ENCODE results near the gene SLAMF1. TPM values are rescaled to one million over a fixed set of nuclear protein-coding genes. Genes with fewer than 3 reads are reported as not detected.
A peak's percentile ranks its signal among the peaks of the same experiment; 100 is the strongest.
"Not testable (repeated sequence)": the region's sequence is repeated elsewhere in the genome, so short reads cannot be mapped to it uniquely, and the experiment has no call there.

The SLAMF1 gene
- polyA plus RNA-seq, 1 donor from 2014 or later = 17.2 TPM

- Mint-ChIP-seq H3K4me1 (peaks cover 0 to 4% (median 3%) of the 10 kb centered on the region in 3 donors), H3K4me3 (peak overlapping the region in 1 of 4 donors; percentile 74), H3K27me3 (no peaks in the 10 kb centered on the region), H3K9me3 (peaks cover 1 to 5% (median 4%) of the 10 kb centered on the region in 3 donors), H3K27ac (no peak overlapping the region), H3K36me3 (peaks cover 2% of the 10 kb centered on the region)
These were observed 56.4 kb downstream of the SLAMF1 start for GRCh38 chr1:160590488-160590887.

GRCh38 chr1:160588468-160588867 is 58.4 kb downstream of the SLAMF1 start:
- no peaks in the 10 kb centered on the region for H3K27me3 Mint-ChIP-seq
- H3K4me1 Mint-ChIP-seq = peaks cover 0 to 4% (median 3%) of the 10 kb centered on the region in 3 donors
- no peak overlapping the region for H3K27ac Mint-ChIP-seq
- no peak overlapping the region for H3K4me3 Mint-ChIP-seq
- peaks cover 0 to 5% (median 1%) of the 10 kb centered on the region in 3 donors for H3K9me3 Mint-ChIP-seq
- peaks cover 2% of the 10 kb centered on the region for H3K36me3 Mint-ChIP-seq

- Mint-ChIP-seq H3K36me3 (no peaks in the 10 kb centered on the region), H3K9me3 (no peaks in the 10 kb centered on the region), H3K27ac (no peak overlapping the region), H3K4me1 (peaks cover under 1 to 13% (median 7%) of the 10 kb centered on the region in 3 donors), H3K4me3 (no peak overlapping the region), H3K27me3 (no peaks in the 10 kb centered on the region)
These were observed 62.1 kb downstream of the SLAMF1 start for GRCh38 chr1:160584784-160585183.

GRCh38 chr1:160582976-160583375 is 63.9 kb downstream of the SLAMF1 start:
- peaks cover 14 to 21% (median 17%) of the 10 kb centered on the region in 3 donors for H3K4me1 Mint-ChIP-seq
- H3K4me3 Mint-ChIP-seq, H3K36me3 Mint-ChIP-seq, H3K9me3 Mint-ChIP-seq, H3K27me3 Mint-ChIP-seq, H3K27ac Mint-ChIP-seq: not testable (repeated sequence)

GRCh38 chr1:160581961-160582360 is 64.9 kb downstream of the SLAMF1 start:
- Mint-ChIP-seq H3K4me3 (no peak overlapping the region), H3K27me3 (no peaks in the 10 kb centered on the region), H3K27ac (no peak overlapping the region), H3K9me3 (no peaks in the 10 kb centered on the region), H3K4me1 (peaks cover 14 to 29% (median 25%) of the 10 kb centered on the region in 3 donors), H3K36me3 (no peaks in the 10 kb centered on the region)

GRCh38 chr1:160580221-160580812 is 66.5 kb downstream of the SLAMF1 start:
- no peaks in the 10 kb centered on the region for H3K36me3 Mint-ChIP-seq
- peak overlapping the region in 1 of 4 donors; percentile 29 for H3K4me3 Mint-ChIP-seq
- H3K27me3 Mint-ChIP-seq = no peaks in the 10 kb centered on the region
- peaks cover 20 to 44% (median 36%) of the 10 kb centered on the region in 3 donors for H3K4me1 Mint-ChIP-seq
- H3K27ac Mint-ChIP-seq = peak overlapping the region in 1 of 3 donors; percentile 23
- no peaks in the 10 kb centered on the region for H3K9me3 Mint-ChIP-seq

- Mint-ChIP-seq H3K9me3 (no peaks in the 10 kb centered on the region), H3K27me3 (no peaks in the 10 kb centered on the region), H3K36me3 (no peaks in the 10 kb centered on the region), H3K4me3 (peak within 1 kb of the TSS; percentile 91 to 95 (median 92)), H3K4me1 (peaks cover 26 to 54% (median 47%) of the 10 kb centered on the region in 3 donors), H3K27ac (peak within 1 kb of the TSS; percentile 69 to 93 (median 92))
These were observed 67.6 kb downstream of the SLAMF1 start, which contains the start of gene CD84 for GRCh38 chr1:160579216-160579701. Gene CD84, minus strand, starts transcription at chr1:160579496. Its CDS starts 59 bp downstream, at chr1:160579437.

- H3K27ac Mint-ChIP-seq = peak overlapping the region; percentile 69 to 93 (median 92)
- peaks cover 26 to 56% (median 49%) of the 10 kb centered on the region in 3 donors for H3K4me1 Mint-ChIP-seq
- no peaks in the 10 kb centered on the region for H3K9me3 Mint-ChIP-seq
- peak overlapping the region; percentile 91 to 95 (median 92) for H3K4me3 Mint-ChIP-seq
- H3K27me3 Mint-ChIP-seq = no peaks in the 10 kb centered on the region
- H3K36me3 Mint-ChIP-seq = no peaks in the 10 kb centered on the region
These were observed 68.2 kb downstream of the SLAMF1 start for GRCh38 chr1:160578525-160579191.

- Mint-ChIP-seq H3K4me3 (peak overlapping the region; percentile 91 to 95 (median 92)), H3K9me3 (no peaks in the 10 kb centered on the region), H3K36me3 (no peaks in the 10 kb centered on the region), H3K4me1 (peaks cover 28 to 61% (median 49%) of the 10 kb centered on the region in 3 donors), H3K27ac (peak overlapping the region; percentile 48 to 93 (median 69)), H3K27me3 (no peaks in the 10 kb centered on the region)
These were observed 68.7 kb downstream of the SLAMF1 start for GRCh38 chr1:160578175-160578524.

GRCh38 chr1:160577671-160578070 is 69.2 kb downstream of the SLAMF1 start:
- Mint-ChIP-seq H3K27me3 (no peaks in the 10 kb centered on the region), H3K36me3 (no peaks in the 10 kb centered on the region), H3K9me3 (no peaks in the 10 kb centered on the region), H3K27ac (peak overlapping the region in 1 of 3 donors; percentile 68), H3K4me3 (peak overlapping the region; percentile 65 to 92 (median 82)), H3K4me1 (peaks cover 28 to 61% (median 49%) of the 10 kb centered on the region in 3 donors)

- no peaks in the 10 kb centered on the region for H3K27me3 Mint-ChIP-seq
- peaks cover 2% of the 10 kb centered on the region for H3K36me3 Mint-ChIP-seq
- peaks cover 28 to 66% (median 54%) of the 10 kb centered on the region in 3 donors for H3K4me1 Mint-ChIP-seq
- H3K27ac Mint-ChIP-seq = peak overlapping the region in 2 of 3 donors; percentile 11 to 16
- no peaks in the 10 kb centered on the region for H3K9me3 Mint-ChIP-seq
- H3K4me3 Mint-ChIP-seq = peak overlapping the region; percentile 18 to 92 (median 82)
These were observed 70.0 kb downstream of the SLAMF1 start for GRCh38 chr1:160576884-160577283.

GRCh38 chr1:160576390-160576789 is 70.5 kb downstream of the SLAMF1 start:
- H3K9me3 Mint-ChIP-seq = no peaks in the 10 kb centered on the region
- H3K27ac Mint-ChIP-seq = peak overlapping the region in 1 of 3 donors; percentile 16
- H3K36me3 Mint-ChIP-seq = peaks cover 2% of the 10 kb centered on the region
- H3K4me1 Mint-ChIP-seq = peaks cover 30 to 68% (median 55%) of the 10 kb centered on the region in 3 donors
- no peaks in the 10 kb centered on the region for H3K27me3 Mint-ChIP-seq
- H3K4me3 Mint-ChIP-seq = peak overlapping the region; percentile 41 to 92 (median 82)

GRCh38 chr1:160575112-160575664 is 71.7 kb downstream of the SLAMF1 start:
- Mint-ChIP-seq H3K4me3 (peak overlapping the region; percentile 28 to 77 (median 36)), H3K27me3 (no peaks in the 10 kb centered on the region), H3K27ac (peak overlapping the region; percentile 12 to 60 (median 21)), H3K4me1 (peaks cover 22 to 69% (median 61%) of the 10 kb centered on the region in 3 donors), H3K36me3 (peaks cover 2% of the 10 kb centered on the region), H3K9me3 (no peaks in the 10 kb centered on the region)

- peaks cover 7% of the 10 kb centered on the region for H3K36me3 Mint-ChIP-seq
- peaks cover 0 to 3% (median 0%) of the 10 kb centered on the region in 3 donors for H3K9me3 Mint-ChIP-seq
- peaks cover 2% of the 10 kb centered on the region for H3K27me3 Mint-ChIP-seq
- no peak overlapping the region for H3K4me3 Mint-ChIP-seq
- peaks cover 27 to 53% (median 45%) of the 10 kb centered on the region in 3 donors for H3K4me1 Mint-ChIP-seq
- H3K27ac Mint-ChIP-seq = no peak overlapping the region
These were observed 76.0 kb downstream of the SLAMF1 start for GRCh38 chr1:160570840-160571239.

GRCh38 chr1:160569806-160570205 is 77.0 kb downstream of the SLAMF1 start:
- Mint-ChIP-seq H3K27ac (no peak overlapping the region), H3K4me1 (peaks cover 22 to 43% (median 38%) of the 10 kb centered on the region in 3 donors), H3K9me3 (peaks cover 0 to 3% (median 0%) of the 10 kb centered on the region in 3 donors), H3K4me3 (peak overlapping the region in 2 of 4 donors; percentile 6 to 78), H3K27me3 (peaks cover 2% of the 10 kb centered on the region), H3K36me3 (peaks cover 9% of the 10 kb centered on the region)
